Right hindlimb (tissue), 1 donor: Measurements from ENCODE around the gene RHOG.
A peak's percentile ranks its signal among the peaks of the same experiment; 100 is the strongest.
"Not testable (repeated sequence)": the region's sequence is repeated elsewhere in the genome, so short reads cannot be mapped to it uniquely, and the experiment has no call there.

Experiments
- DNase-seq: peaks from one replicate; pipeline ENCODE4 v3.0.0-alpha.2; 2018

Gene RHOG

GRCh38 chr11:3807909-3808860 is 32.6 kb downstream of the RHOG start, which contains the start of gene PGAP2:
Gene PGAP2, plus strand, starts transcription at chr11:3808560. Its CDS starts 2,700 bp downstream, at chr11:3811260.
- peak; percentile 73 for DNase-seq

- DNase-seq = no peak
These were observed 36.8 kb downstream of the RHOG start for GRCh38 chr11:3803726-3804495.

GRCh38 chr11:3802011-3802790 is 38.6 kb downstream of the RHOG start:
- DNase-seq = no peak

- no peak for DNase-seq
These were observed 40.9 kb downstream of the RHOG start for GRCh38 chr11:3799873-3800272.

GRCh38 chr11:3799143-3799542 is 41.6 kb downstream of the RHOG start:
- no peak for DNase-seq

- DNase-seq = peak; percentile 100
These were observed 43.2 kb downstream of the RHOG start, which contains the start of gene NUP98 for GRCh38 chr11:3797329-3798090. Gene NUP98, minus strand, starts transcription at chr11:3797554. Its CDS starts 15,437 bp downstream, at chr11:3782117.

- DNase-seq = no peak
These were observed 43.9 kb downstream of the RHOG start for GRCh38 chr11:3796801-3797328.

GRCh38 chr11:3796346-3796745 is 44.4 kb downstream of the RHOG start:
- no peak for DNase-seq

- DNase-seq = no peak
These were observed 44.8 kb downstream of the RHOG start for GRCh38 chr11:3796002-3796311.

- DNase-seq = no peak
These were observed 45.4 kb downstream of the RHOG start for GRCh38 chr11:3795131-3796001.

GRCh38 chr11:3794387-3794786 is 46.4 kb downstream of the RHOG start:
- not testable (repeated sequence) for DNase-seq

GRCh38 chr11:3786781-3787428 is 53.9 kb downstream of the RHOG start:
- no peak for DNase-seq

GRCh38 chr11:3783611-3784010 is 57.1 kb downstream of the RHOG start:
- DNase-seq = no peak

- DNase-seq = no peak
These were observed 57.8 kb downstream of the RHOG start for GRCh38 chr11:3782963-3783362.

- no peak for DNase-seq
These were observed 59.3 kb downstream of the RHOG start for GRCh38 chr11:3781423-3781822.
